Omental fat pad (tissue), 4 donors: ENCODE measurements around the gene SNRNP40. TPM values are rescaled to one million over a fixed set of nuclear protein-coding genes. Genes with fewer than 3 reads are reported as not detected.

Source experiments
- ATAC-seq: fragments of 150-250 bp; one replicate; pipeline ENCODE4 v1.9.1; 2016; ENCODE audit warnings: mild to moderate bottlenecking, moderate library complexity; ENCODE audit not compliant: low FRiP score
- DNase-seq: peaks from one replicate; pipeline ENCODE4 v3.0.0-alpha.2; 2019; ENCODE audit warnings: low spot score
- total RNA-seq, 4 donors: library from RNA; depleted of rRNA; stranded (reverse); fragments of >200 nt; gene quantifications; one replicate each; pipeline ENCODE4 v1.1.0, GENCODE V29; 2016
- TF ChIP-seq, protein P1 (sequence below), 3 donors: fragments of 450-650 bp; IDR thresholded peaks; one replicate each; pipeline ENCODE4 v1.5.1; 2016 to 2017; ENCODE audit warnings: antibody characterized with exemption in 3 of 3, mild to moderate bottlenecking in 3 of 3, moderate library complexity in 2 of 3

The SNRNP40 gene
- total RNA-seq, 4 donors from 2014 or later, result 32.5 to 53.2 (median 42.0) TPM

DNA sequence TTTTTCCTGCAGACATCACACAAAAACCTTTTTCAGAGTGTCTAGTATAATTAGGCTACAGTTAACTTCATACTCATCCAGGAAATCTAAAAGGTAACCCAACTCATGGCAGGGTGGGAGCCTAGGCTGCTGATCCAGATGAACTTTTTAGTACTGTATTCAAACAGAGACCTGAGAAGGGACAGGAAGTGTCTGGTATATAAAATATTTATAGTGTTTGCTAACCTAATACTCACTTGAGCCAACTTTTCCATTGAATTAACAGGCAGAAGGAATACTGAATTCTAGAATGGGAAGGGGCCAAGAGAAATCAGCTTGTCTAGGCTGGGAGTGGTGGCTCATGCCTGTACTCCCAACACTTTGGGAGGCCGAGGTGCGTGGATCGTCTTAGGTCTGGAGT lies 34.7 kb downstream of the SNRNP40 start:
- DNase-seq, result no peak
- TF ChIP-seq, protein P1, sequence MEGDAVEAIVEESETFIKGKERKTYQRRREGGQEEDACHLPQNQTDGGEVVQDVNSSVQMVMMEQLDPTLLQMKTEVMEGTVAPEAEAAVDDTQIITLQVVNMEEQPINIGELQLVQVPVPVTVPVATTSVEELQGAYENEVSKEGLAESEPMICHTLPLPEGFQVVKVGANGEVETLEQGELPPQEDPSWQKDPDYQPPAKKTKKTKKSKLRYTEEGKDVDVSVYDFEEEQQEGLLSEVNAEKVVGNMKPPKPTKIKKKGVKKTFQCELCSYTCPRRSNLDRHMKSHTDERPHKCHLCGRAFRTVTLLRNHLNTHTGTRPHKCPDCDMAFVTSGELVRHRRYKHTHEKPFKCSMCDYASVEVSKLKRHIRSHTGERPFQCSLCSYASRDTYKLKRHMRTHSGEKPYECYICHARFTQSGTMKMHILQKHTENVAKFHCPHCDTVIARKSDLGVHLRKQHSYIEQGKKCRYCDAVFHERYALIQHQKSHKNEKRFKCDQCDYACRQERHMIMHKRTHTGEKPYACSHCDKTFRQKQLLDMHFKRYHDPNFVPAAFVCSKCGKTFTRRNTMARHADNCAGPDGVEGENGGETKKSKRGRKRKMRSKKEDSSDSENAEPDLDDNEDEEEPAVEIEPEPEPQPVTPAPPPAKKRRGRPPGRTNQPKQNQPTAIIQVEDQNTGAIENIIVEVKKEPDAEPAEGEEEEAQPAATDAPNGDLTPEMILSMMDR (IDR thresholded peaks at IDR 0.05), result no peak
- no peak for ATAC-seq

DNA sequence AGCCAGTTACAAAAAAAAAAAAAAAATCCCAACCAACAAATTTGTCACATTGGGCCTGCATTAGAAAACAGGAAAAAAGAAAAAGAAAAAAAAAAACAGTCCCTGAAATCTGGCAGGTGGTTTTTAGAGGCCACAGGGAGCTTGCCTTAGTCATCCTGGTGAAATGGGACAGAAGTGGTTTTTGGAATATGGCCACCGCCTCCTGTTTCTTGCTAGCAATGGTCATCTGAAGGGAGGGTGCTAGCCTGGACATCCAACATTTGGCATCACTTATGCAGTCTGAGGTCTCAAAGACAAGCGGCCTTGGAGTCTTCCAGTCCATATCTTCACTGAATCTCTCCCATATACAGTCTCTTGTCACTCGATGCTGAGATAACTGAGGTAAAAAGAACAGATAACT lies 36.8 kb downstream of the SNRNP40 start:
- no peak for DNase-seq
- TF ChIP-seq, protein P1 (IDR thresholded peaks at IDR 0.05), result no peak
- ATAC-seq, result no peak

DNA sequence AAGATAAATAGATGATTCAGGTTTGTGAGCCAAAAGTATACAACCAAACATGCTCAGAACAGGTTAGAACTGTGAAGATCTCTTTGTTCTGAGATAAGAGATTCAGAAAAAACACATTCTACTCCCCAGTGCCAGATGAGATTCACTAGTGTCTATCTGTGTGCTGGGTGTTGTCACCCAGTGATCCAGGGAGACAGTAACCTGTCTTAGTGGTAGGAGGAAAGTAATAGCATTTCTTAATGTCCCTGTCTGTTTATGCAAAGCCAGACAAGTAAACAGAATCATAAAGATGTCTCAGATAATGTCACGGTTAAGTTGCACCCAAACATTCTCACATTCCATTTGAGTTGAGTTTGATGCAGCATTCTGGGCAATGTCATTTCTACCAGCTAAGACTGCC lies 38.0 kb downstream of the SNRNP40 start:
- DNase-seq (no peak), ATAC-seq (no peak)
- TF ChIP-seq, protein P1 (IDR thresholded peaks at IDR 0.05), result no peak

DNA sequence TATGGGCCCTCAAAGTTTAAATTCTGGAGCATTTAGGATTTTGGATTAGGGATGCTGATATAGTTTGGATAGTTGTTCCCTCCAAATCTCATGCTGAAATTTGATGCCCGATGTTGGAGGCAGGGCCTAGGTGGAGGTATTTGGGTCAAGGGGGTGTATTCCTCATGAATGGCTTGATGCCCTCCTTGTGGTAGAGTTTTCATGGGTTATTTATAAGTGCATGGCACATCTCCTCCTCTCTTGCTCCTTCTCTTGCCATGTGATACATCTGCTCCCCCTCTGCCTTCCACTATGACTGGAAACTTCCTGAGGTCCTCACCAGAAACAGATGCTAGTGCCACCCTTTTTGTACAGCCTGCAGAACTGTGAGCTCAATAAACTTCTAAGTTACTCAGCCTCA lies 39.4 kb downstream of the SNRNP40 start:
- ATAC-seq, result no peak
- no peak for DNase-seq
- TF ChIP-seq, protein P1 (IDR thresholded peaks at IDR 0.05), result no peak

DNA sequence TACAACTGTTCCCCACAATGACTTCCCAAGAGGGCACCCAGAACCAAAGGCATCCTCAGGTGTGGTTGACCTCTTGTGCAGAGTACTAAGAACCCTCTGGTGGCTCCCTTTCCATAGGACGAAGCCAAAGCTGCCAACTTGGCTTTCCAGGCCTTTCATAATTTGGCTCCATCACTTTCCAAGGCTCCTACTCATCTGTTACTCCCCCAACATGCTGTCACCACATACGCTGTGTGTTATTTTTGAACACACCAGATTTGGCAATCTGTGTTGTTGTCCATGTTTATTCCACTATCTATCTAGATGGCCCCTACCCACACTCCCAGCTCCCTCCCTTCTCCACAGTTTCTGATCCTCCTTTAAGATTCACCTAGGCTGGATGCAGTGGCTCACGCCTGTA lies 46.7 kb downstream of the SNRNP40 start:
- DNase-seq, result no peak
- ATAC-seq, result no peak
- TF ChIP-seq, protein P1 (IDR thresholded peaks at IDR 0.05), result no peak

DNA sequence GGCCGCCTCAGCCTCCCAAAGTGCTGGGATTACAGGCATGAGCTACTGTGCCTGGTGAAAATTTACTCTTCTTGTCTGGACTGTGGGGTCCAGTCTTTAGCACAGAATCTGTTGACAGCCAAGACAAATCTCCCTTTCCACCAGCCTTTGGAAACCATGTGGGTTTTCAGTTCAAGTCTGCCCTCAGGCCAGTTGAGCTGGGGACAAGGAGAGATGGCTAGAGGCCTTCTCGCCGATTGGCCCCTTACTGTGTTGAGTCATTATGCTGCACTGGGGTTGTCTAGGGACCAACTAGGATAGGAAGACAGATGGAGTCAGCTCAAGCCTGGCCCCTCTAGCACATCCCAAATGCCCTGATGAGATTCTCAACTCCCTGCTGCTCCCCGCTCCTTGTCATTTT lies 48.3 kb downstream of the SNRNP40 start:
- DNase-seq (no peak), ATAC-seq (no peak)
- TF ChIP-seq, protein P1 (IDR thresholded peaks at IDR 0.05), result no peak

DNA sequence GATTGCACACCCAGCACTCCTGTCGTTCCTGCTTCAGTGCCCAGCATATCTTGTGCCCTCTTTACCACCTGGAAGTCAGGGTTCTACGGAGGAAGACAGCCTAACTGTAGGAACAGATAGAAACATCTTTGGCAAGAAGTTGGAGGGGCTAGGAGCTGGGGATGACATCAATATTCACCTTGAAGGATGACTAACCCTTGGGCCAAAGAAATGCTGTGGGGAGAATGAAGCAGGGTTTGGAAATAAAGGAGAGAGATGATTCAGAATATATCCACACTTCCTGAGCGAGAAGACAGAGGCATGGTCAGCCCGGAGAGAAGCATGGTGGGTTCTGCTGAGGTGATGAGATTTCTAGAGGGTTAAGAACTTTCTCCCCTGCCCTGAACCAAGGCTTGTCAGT lies 52.3 kb downstream of the SNRNP40 start:
- no peak for DNase-seq
- ATAC-seq, result no peak
- TF ChIP-seq, protein P1 (IDR thresholded peaks at IDR 0.05), result no peak
